Right atrium auricular region (tissue), 2 donors: Measurements from ENCODE around the gene PHF12. TPM values are rescaled to one million over a fixed set of nuclear protein-coding genes. Genes with fewer than 3 reads are reported as not detected.

Experiments used
- DNase-seq: peaks from one replicate; pipeline ENCODE4 v3.0.0-alpha.2; 2019; ENCODE audit warnings: low spot score
- H3K27ac ChIP-seq, 2 donors: fragments of 200-600 bp; sonication (generic); 1 replicate in 1 of 2; 2 replicates in 1 of 2; pipeline ENCODE4 v1.5.1; 2016 to 2019
- H3K27me3 ChIP-seq, 2 donors: fragments of 200-600 bp; sonication (generic); one replicate each; pipeline versions ENCODE4 v1.5.1 to v1.6.0; 2017 to 2019
- H3K36me3 ChIP-seq: fragments of 200-600 bp; sonication (generic); one replicate; pipeline ENCODE4 v1.5.1; 2016
- H3K4me1 ChIP-seq, 2 donors: fragments of 200-600 bp; sonication (generic); one replicate each; pipeline versions ENCODE4 v1.5.1 to v1.6.0; 2017 to 2019
- H3K4me3 ChIP-seq, 2 donors: fragments of 200-600 bp; sonication (generic); 1 replicate in 1 of 2; 2 replicates in 1 of 2; pipeline ENCODE4 v1.5.1; 2017 to 2019; ENCODE audit warnings: mild to moderate bottlenecking in 1 of 2, moderate library complexity in 1 of 2
- H3K9me3 ChIP-seq, 2 donors: fragments of 200-600 bp; sonication (generic); one replicate each; pipeline ENCODE4 v1.5.1; 2019
- CTCF ChIP-seq, 2 donors: fragments of 200-600 bp; sonication (generic); IDR thresholded peaks; one replicate each; pipeline ENCODE4 v1.5.1; 2019; ENCODE audit warnings: antibody characterized with exemption in 2 of 2
- total RNA-seq, 2 donors: library from RNA; depleted of rRNA; stranded (reverse); fragments of >200 nt; gene quantifications; one replicate each; pipeline ENCODE4 v1.1.0, GENCODE V29; 2016

The PHF12 gene
- total RNA-seq, 2 donors from 2014 or later: 19.6 to 35.7 TPM

GRCh38 chr17:28912938-28913333 is 38.4 kb downstream of the PHF12 start:
- Histone ChIP-seq H3K4me3 (no peak overlapping the region), H3K27me3 (no peaks in the 10 kb centered on the region), H3K27ac (no peak overlapping the region), H3K4me1 (peaks cover 0 to 13% of the 10 kb centered on the region in 2 donors), H3K36me3 (peaks cover 97% of the 10 kb centered on the region), H3K9me3 (no peaks in the 10 kb centered on the region)
- no peak for DNase-seq
- no peak for TF ChIP-seq CTCF (IDR thresholded peaks at IDR 0.05)

GRCh38 chr17:28912281-28912937 is 38.9 kb downstream of the PHF12 start:
- no peaks in the 10 kb centered on the region for H3K9me3 ChIP-seq
- peak in 1 of 2 donors; percentile 15 for TF ChIP-seq CTCF (IDR thresholded peaks at IDR 0.05)
- peaks cover 0 to 18% of the 10 kb centered on the region in 2 donors for H3K4me1 ChIP-seq
- H3K27ac ChIP-seq: no peak overlapping the region
- no peak for DNase-seq
- H3K4me3 ChIP-seq: no peak overlapping the region
- H3K36me3 ChIP-seq: peaks cover 96% of the 10 kb centered on the region
- H3K27me3 ChIP-seq: no peaks in the 10 kb centered on the region

GRCh38 chr17:28911411-28912045 is 39.8 kb downstream of the PHF12 start:
- no peak overlapping the region for H3K27ac ChIP-seq
- TF ChIP-seq CTCF (IDR thresholded peaks at IDR 0.05): no peak
- H3K36me3 ChIP-seq: peaks cover 91% of the 10 kb centered on the region
- peaks cover 0 to 24% of the 10 kb centered on the region in 2 donors for H3K4me1 ChIP-seq
- DNase-seq: no peak
- no peaks in the 10 kb centered on the region for H3K27me3 ChIP-seq
- no peak overlapping the region for H3K4me3 ChIP-seq
- no peaks in the 10 kb centered on the region for H3K9me3 ChIP-seq

GRCh38 chr17:28910534-28910933 is 40.8 kb downstream of the PHF12 start:
- Histone ChIP-seq H3K27ac (no peak overlapping the region), H3K4me1 (peaks cover 0 to 24% of the 10 kb centered on the region in 2 donors), H3K9me3 (no peaks in the 10 kb centered on the region), H3K27me3 (no peaks in the 10 kb centered on the region), H3K4me3 (no peak overlapping the region), H3K36me3 (peaks cover 91% of the 10 kb centered on the region)
- DNase-seq: no peak
- no peak for TF ChIP-seq CTCF (IDR thresholded peaks at IDR 0.05)

GRCh38 chr17:28908640-28909167 is 42.6 kb downstream of the PHF12 start:
- DNase-seq: peak; percentile 83
- H3K4me1 ChIP-seq: peaks cover 0 to 27% of the 10 kb centered on the region in 2 donors
- H3K27me3 ChIP-seq: no peaks in the 10 kb centered on the region
- no peak overlapping the region for H3K4me3 ChIP-seq
- no peak for TF ChIP-seq CTCF (IDR thresholded peaks at IDR 0.05)
- peaks cover 76% of the 10 kb centered on the region for H3K36me3 ChIP-seq
- H3K27ac ChIP-seq: peak overlapping the region; percentile 61 to 66
- no peaks in the 10 kb centered on the region for H3K9me3 ChIP-seq
